Neural cell (in vitro differentiated cells): ENCODE data around the gene DNM1.

Experiments
- CTCF ChIP-seq: fragments of 450-650 bp; IDR thresholded peaks from 2 replicates; pipeline ENCODE4 v1.5.1; 2014; ENCODE audit warnings: antibody characterized with exemption, mild to moderate bottlenecking, moderate library complexity; ENCODE audit not compliant: poor library complexity, severe bottlenecking
- EP300 ChIP-seq: fragments of 450-650 bp; conservative IDR thresholded peaks from 2 replicates; pipeline ENCODE4 v1.6.1; 2014; ENCODE audit warnings: antibody characterized with exemption, mild to moderate bottlenecking, moderate library complexity; ENCODE audit not compliant: poor library complexity, severe bottlenecking
- EZH2 ChIP-seq: fragments of 200-600, 300-800 bp; shearing (Covaris generic), sonication (generic); IDR thresholded peaks from 2 replicates; pipeline ENCODE4 v1.6.1; 2014; ENCODE audit warnings: antibody characterized with exemption, low read length, borderline replicate concordance, mild to moderate bottlenecking; ENCODE audit not compliant: insufficient read depth, poor library complexity, severe bottlenecking
- MXI1 ChIP-seq: fragments of 450-650 bp; conservative IDR thresholded peaks from 2 replicates; pipeline ENCODE4 v1.6.1; 2014; ENCODE audit warnings: antibody characterized with exemption, mild to moderate bottlenecking; ENCODE audit not compliant: poor library complexity, severe bottlenecking
- POLR2AphosphoS5 ChIP-seq: IDR thresholded peaks from 2 replicates; pipeline ENCODE4 v1.6.1; 2012
- REST ChIP-seq: IDR thresholded peaks from 2 replicates; pipeline ENCODE4 v1.6.1; 2012; ENCODE audit warnings: borderline replicate concordance
- SMC3 ChIP-seq: fragments of 450-650 bp; conservative IDR thresholded peaks from 2 replicates; pipeline ENCODE4 v1.6.1; 2014; ENCODE audit warnings: antibody characterized with exemption, mild to moderate bottlenecking, moderate library complexity; ENCODE audit not compliant: poor library complexity
- TAF1 ChIP-seq: IDR thresholded peaks from 2 replicates; pipeline ENCODE4 v1.6.1; 2012; ENCODE audit warnings: low read depth

GRCh38 chr9:128276574-128277270 is 73.5 kb downstream of the DNM1 start:
- no peak for TF ChIP-seq CTCF
- TF ChIP-seq REST, result no peak
- TF ChIP-seq TAF1, result no peak
- TF ChIP-seq MXI1, result no peak
- no peak for TF ChIP-seq SMC3
- no peak for TF ChIP-seq POLR2AphosphoS5
- no peak for TF ChIP-seq EP300
- no peak for TF ChIP-seq EZH2
